Type B pancreatic cell (in vitro differentiated cells): ENCODE results near the gene GBF1. TPM values are rescaled to one million over a fixed set of nuclear protein-coding genes. Genes with fewer than 3 reads are reported as not detected.

Source experiments
- DNase-seq: peaks from one replicate; pipeline ENCODE4 v3.0.0; 2021; ENCODE audit warnings: mixed read lengths; ENCODE audit not compliant: unreplicated experiment; ENCODE audit errors: extremely low spot score
- H3K27ac Mint-ChIP-seq: 2 replicates; pipeline ENCODE4 v1.8.0; 2021; ENCODE audit warnings: mild to moderate bottlenecking, mixed read lengths
- H3K27me3 Mint-ChIP-seq: 2 replicates; pipeline ENCODE4 v1.8.0; 2021; ENCODE audit warnings: mixed read lengths
- H3K36me3 Mint-ChIP-seq: 2 replicates; pipeline ENCODE4 v1.8.0; 2021; ENCODE audit warnings: mixed read lengths
- H3K4me1 Mint-ChIP-seq: one replicate; pipeline ENCODE4 v1.8.0; 2021; ENCODE audit warnings: mixed read lengths; ENCODE audit not compliant: unreplicated experiment
- H3K4me3 Mint-ChIP-seq: 2 replicates; pipeline ENCODE4 v1.8.0; 2021; ENCODE audit warnings: mild to moderate bottlenecking, mixed read lengths
- H3K9me3 Mint-ChIP-seq: 2 replicates; pipeline ENCODE4 v1.8.0; 2021; ENCODE audit warnings: mixed read lengths
- CTCF ChIP-seq: fragments of 200-600 bp; sonication (generic); conservative IDR thresholded peaks from 2 replicates; pipeline ENCODE4 v1.5.0; 2021; ENCODE audit warnings: antibody characterized with exemption, mild to moderate bottlenecking
- total RNA-seq: library from RNA; stranded (reverse); gene quantifications from 2 replicates; pipeline ENCODE4 v1.2.1, GENCODE V29; 2021; ENCODE audit warnings: low replicate concordance

The GBF1 gene
- total RNA-seq, 1 donor from 2014 or later: 48.7 TPM

DNA sequence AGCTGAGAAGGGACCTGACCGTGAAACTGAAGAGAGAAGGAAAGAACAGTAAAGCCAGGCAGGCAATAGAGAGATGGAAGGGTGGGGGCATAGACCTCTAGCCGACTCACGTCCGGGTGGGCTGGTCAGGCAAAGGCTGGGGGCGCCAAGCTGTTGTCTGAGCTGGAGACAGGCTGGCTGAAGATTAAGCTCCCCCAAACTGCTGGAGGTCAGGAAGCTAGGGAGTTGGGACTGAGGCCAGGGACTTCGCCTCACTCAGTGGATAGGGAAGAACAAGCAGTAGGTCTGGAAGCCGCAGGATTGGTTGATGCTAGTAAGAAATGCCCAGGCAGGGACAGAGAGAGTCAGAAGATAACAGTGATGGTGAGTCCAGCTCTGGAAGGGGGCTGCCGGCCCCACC lies 9.3 kb upstream of the GBF1 start:
- no peaks in the 10 kb centered on the region for H3K4me1 Mint-ChIP-seq
- TF ChIP-seq CTCF: no peak
- H3K9me3 Mint-ChIP-seq: no peaks in the 10 kb centered on the region
- H3K4me3 Mint-ChIP-seq: no peak overlapping the region
- no peak overlapping the region for H3K27ac Mint-ChIP-seq
- no peaks in the 10 kb centered on the region for H3K36me3 Mint-ChIP-seq
- DNase-seq: no peak
- peaks cover 96% of the 10 kb centered on the region for H3K27me3 Mint-ChIP-seq

DNA sequence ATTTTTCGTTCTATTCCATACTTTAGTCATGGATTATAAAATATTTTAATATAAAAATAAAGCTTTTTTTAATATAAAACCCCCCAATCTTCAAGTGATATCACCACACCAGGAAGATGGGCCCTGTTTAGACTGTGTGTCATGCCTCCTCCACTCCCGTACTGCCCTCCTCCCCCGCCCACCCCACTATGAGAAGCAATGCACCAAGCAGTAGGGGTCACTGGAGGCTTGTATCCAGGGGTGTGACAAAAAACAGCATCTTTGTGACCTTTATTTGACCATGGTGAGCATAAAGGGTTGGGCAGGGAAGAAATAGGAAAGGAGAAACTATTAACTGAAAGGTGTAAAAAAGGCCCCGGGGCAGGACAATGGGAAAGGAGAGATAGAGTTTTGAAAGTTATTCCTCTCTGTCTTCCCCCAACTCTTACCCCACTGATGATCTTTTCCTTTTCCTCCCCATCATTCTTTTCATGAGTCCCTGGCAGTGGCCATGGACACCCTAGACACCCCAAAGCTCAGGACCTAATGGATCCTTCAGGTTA lies 7.5 kb upstream of the GBF1 start:
- Mint-ChIP-seq H3K36me3 (no peaks in the 10 kb centered on the region), H3K27ac (no peak overlapping the region), H3K9me3 (no peaks in the 10 kb centered on the region), H3K4me3 (no peak overlapping the region), H3K27me3 (peaks cover 90% of the 10 kb centered on the region), H3K4me1 (no peaks in the 10 kb centered on the region)
- no peak for TF ChIP-seq CTCF
- DNase-seq: no peak

GRCh38 chr10:102240467-102241031 lies 4.8 kb upstream of the GBF1 start:
- H3K27ac Mint-ChIP-seq: no peak overlapping the region
- no peak for TF ChIP-seq CTCF

GRCh38 chr10:102241032-102241443 lies 4.3 kb upstream of the GBF1 start:
- Mint-ChIP-seq H3K27me3 (peaks cover 71% of the 10 kb centered on the region), H3K4me1 (peaks cover 6% of the 10 kb centered on the region), H3K9me3 (no peaks in the 10 kb centered on the region), H3K4me3 (peak overlapping the region; percentile 86), H3K36me3 (no peaks in the 10 kb centered on the region), H3K27ac (no peak overlapping the region)
- no peak for TF ChIP-seq CTCF
- no peak for DNase-seq

More at GRCh38 chr10:102240467-102241031, 4.8 kb upstream of the GBF1 start:
- H3K27me3 Mint-ChIP-seq: peaks cover 75% of the 10 kb centered on the region
- DNase-seq: no peak
- H3K36me3 Mint-ChIP-seq: no peaks in the 10 kb centered on the region
- peaks cover 6% of the 10 kb centered on the region for H3K4me1 Mint-ChIP-seq
- H3K9me3 Mint-ChIP-seq: no peaks in the 10 kb centered on the region
- H3K4me3 Mint-ChIP-seq: peak overlapping the region; percentile 86

GRCh38 chr10:102241444-102242117 lies 3.8 kb upstream of the GBF1 start, which contains the start of gene PITX3:
Gene PITX3, minus strand, starts transcription at chr10:102241512. Its CDS starts 9,432 bp downstream, at chr10:102232080.
- peaks cover 11% of the 10 kb centered on the region for H3K4me1 Mint-ChIP-seq

More at GRCh38 chr10:102241444-102242117, 3.8 kb upstream of the GBF1 start, which contains the start of gene PITX3:
- Mint-ChIP-seq H3K27ac (peak within 1 kb of the TSS; percentile 12), H3K27me3 (peaks cover 65% of the 10 kb centered on the region), H3K9me3 (no peaks in the 10 kb centered on the region), H3K4me3 (peak within 1 kb of the TSS; percentile 87), H3K36me3 (peaks cover 5% of the 10 kb centered on the region)
- TF ChIP-seq CTCF: no peak
- DNase-seq: peak; percentile 94
